ENCODE results near the gene SH3PXD2A. TPM values are rescaled to one million over a fixed set of nuclear protein-coding genes. Genes with fewer than 3 reads are reported as not detected.

SH3PXD2A gene
- polyA plus RNA-seq, 1 experiment, result 50.2 TPM

- POLR2A ChIA-PET, result no interaction called here
- CTCF ChIA-PET, result interaction anchor here (1.0 to 1.1 kb wide), 2 partner anchors 8 to 59 kb away, joined by 4 read pairs; no protein-coding TSS in a partner anchor
Measured at GRCh38 chr10:103550229-103550628, 305.1 kb downstream of the SH3PXD2A start.

GRCh38 chr10:103549349-103549685 is 306.1 kb downstream of the SH3PXD2A start:
- Histone ChIP-seq H3K4me3 (ENCODE audit: low read depth, low read length) (no peak overlapping the region), H3K27me3 (ENCODE audit: control insufficient read depth, insufficient read depth, low read length) (peaks cover 20% of the 10 kb centered on the region), H3K36me3 (ENCODE audit: control insufficient read depth, insufficient read depth, low read length) (no peaks in the 10 kb centered on the region)
- no peak for DNase-seq (ENCODE audit: low read depth)
- POLR2A ChIA-PET, result no interaction called here
- TF ChIP-seq CTCF (IDR thresholded peaks at IDR 0.05; ENCODE audit: insufficient read depth, low read depth, low read length), result no peak
- CTCF ChIA-PET, result interaction anchor here (1.0 to 1.2 kb wide), 3 partner anchors 33 to 58 kb away, joined by 3 to 4 read pairs (median 3); partner anchors contain the start of gene NEURL1

More at GRCh38 chr10:103550229-103550628, 305.1 kb downstream of the SH3PXD2A start:
- Histone ChIP-seq H3K27me3 (ENCODE audit: control insufficient read depth, insufficient read depth, low read length) (peaks cover 16% of the 10 kb centered on the region), H3K4me3 (ENCODE audit: low read depth, low read length) (no peak overlapping the region), H3K36me3 (ENCODE audit: control insufficient read depth, insufficient read depth, low read length) (no peaks in the 10 kb centered on the region)
- DNase-seq (ENCODE audit: low read depth), result no peak
- TF ChIP-seq CTCF (IDR thresholded peaks at IDR 0.05; ENCODE audit: insufficient read depth, low read depth, low read length), result no peak

- TF ChIP-seq CTCF (IDR thresholded peaks at IDR 0.05; ENCODE audit: insufficient read depth, low read depth, low read length), result no peak
- Histone ChIP-seq H3K36me3 (ENCODE audit: control insufficient read depth, insufficient read depth, low read length) (no peaks in the 10 kb centered on the region), H3K4me3 (ENCODE audit: low read depth, low read length) (no peak overlapping the region), H3K27me3 (ENCODE audit: control insufficient read depth, insufficient read depth, low read length) (peaks cover 20% of the 10 kb centered on the region)
- CTCF ChIA-PET, result interaction anchor here (1.0 to 1.2 kb wide), 2 partner anchors 34 to 56 kb away, joined by 3 read pairs; partner anchors contain the start of gene NEURL1
- no peak for DNase-seq (ENCODE audit: low read depth)
- POLR2A ChIA-PET, result no interaction called here
Measured at GRCh38 chr10:103548581-103549348, 306.6 kb downstream of the SH3PXD2A start.

GRCh38 chr10:103548006-103548405 is 307.4 kb downstream of the SH3PXD2A start:
- no peak for TF ChIP-seq CTCF (IDR thresholded peaks at IDR 0.05; ENCODE audit: insufficient read depth, low read depth, low read length)
- H3K4me3 ChIP-seq (ENCODE audit: low read depth, low read length), result no peak overlapping the region
- DNase-seq (ENCODE audit: low read depth), result no peak
- peaks cover 21% of the 10 kb centered on the region for H3K27me3 ChIP-seq (ENCODE audit: control insufficient read depth, insufficient read depth, low read length)
- POLR2A ChIA-PET, result no interaction called here
- CTCF ChIA-PET, result interaction anchor here (1.3 kb wide), 1 partner anchor 17 kb away, joined by 5 read pairs; no protein-coding TSS in a partner anchor
- no peaks in the 10 kb centered on the region for H3K36me3 ChIP-seq (ENCODE audit: control insufficient read depth, insufficient read depth, low read length)

GRCh38 chr10:103547391-103547946 is 307.9 kb downstream of the SH3PXD2A start:
- DNase-seq (ENCODE audit: low read depth), result no peak
- ChIA-PET CTCF (interaction anchor here (1.3 kb wide), 1 partner anchor 18 kb away, joined by 5 read pairs; no protein-coding TSS in a partner anchor), POLR2A (no interaction called here)
- no peak for TF ChIP-seq CTCF (IDR thresholded peaks at IDR 0.05; ENCODE audit: insufficient read depth, low read depth, low read length)
- Histone ChIP-seq H3K27me3 (ENCODE audit: control insufficient read depth, insufficient read depth, low read length) (peaks cover 19% of the 10 kb centered on the region), H3K4me3 (ENCODE audit: low read depth, low read length) (no peak overlapping the region), H3K36me3 (ENCODE audit: control insufficient read depth, insufficient read depth, low read length) (no peaks in the 10 kb centered on the region)

Data from BJ (cell line).